ENCODE results near the gene HOXA2. TPM values are rescaled to one million over a fixed set of nuclear protein-coding genes. Genes with fewer than 3 reads are reported as not detected.

The HOXA2 gene
- total RNA-seq, 2 experiments from 2014 or later: 0.25 to 0.42 TPM

- H4K20me1 ChIP-seq (ENCODE audit: insufficient read depth, low read length): no peaks in the 10 kb centered on the region
- intact Hi-C loops (cut with micrococcal nuclease; ENCODE audit: unreplicated experiment): no loop called here
- no peaks in the 10 kb centered on the region for H3K9me3 ChIP-seq (ENCODE audit: low read length)
- no peak overlapping the region for H3K4me2 ChIP-seq (ENCODE audit: low read length)
- CTCF ChIA-PET (ENCODE audit: unreplicated experiment): no interaction called here
- POLR2A ChIA-PET: no interaction called here
- no peak for DNase-seq (ENCODE audit: low spot score)
- no peaks in the 10 kb centered on the region for H3K79me2 ChIP-seq (ENCODE audit: insufficient read depth, low read depth, low read length)
- no peaks in the 10 kb centered on the region for H3K4me1 ChIP-seq (ENCODE audit: insufficient read depth, low read length, poor library complexity, severe bottlenecking)
- TF ChIP-seq EZH2phosphoT487 (IDR thresholded peaks at IDR 0.05; ENCODE audit: borderline replicate concordance, low read depth, low read length) (no peak), CTCF (conservative IDR thresholded peaks at IDR 0.05; ENCODE audit: low read length) (no peak)
- no peak overlapping the region for H2AFZ ChIP-seq (ENCODE audit: low read length)
- no peaks in the 10 kb centered on the region for H3K36me3 ChIP-seq (ENCODE audit: insufficient read depth, low read length)
- H3K27ac ChIP-seq (ENCODE audit: low read depth, low read length, poor library complexity, severe bottlenecking): no peak overlapping the region
- no TSS peak for BruUV-seq (replicated peaks)
- H3K4me3 ChIP-seq (ENCODE audit: low read depth, low read length, poor library complexity, severe bottlenecking): no peak overlapping the region
- no peaks in the 10 kb centered on the region for H3K9me2 ChIP-seq (ENCODE audit: insufficient read depth, low read length)
Observed at GRCh38 chr7:27111042-27111750, 8.7 kb upstream of the HOXA2 start.

- intact Hi-C loops (cut with micrococcal nuclease; ENCODE audit: unreplicated experiment): no loop called here
- CTCF ChIA-PET (ENCODE audit: unreplicated experiment): no interaction called here
- H3K4me2 ChIP-seq (ENCODE audit: low read length): no peak overlapping the region
Observed at GRCh38 chr7:27110186-27111031, 7.9 kb upstream of the HOXA2 start.

More at GRCh38 chr7:27110186-27111031, 7.9 kb upstream of the HOXA2 start:
- H3K9me3 ChIP-seq (ENCODE audit: low read length): no peaks in the 10 kb centered on the region
- BruUV-seq (replicated peaks): no TSS peak
- H4K20me1 ChIP-seq (ENCODE audit: insufficient read depth, low read length): no peaks in the 10 kb centered on the region
- H3K4me1 ChIP-seq (ENCODE audit: insufficient read depth, low read length, poor library complexity, severe bottlenecking): no peaks in the 10 kb centered on the region
- no peaks in the 10 kb centered on the region for H3K9me2 ChIP-seq (ENCODE audit: insufficient read depth, low read length)
- H3K4me3 ChIP-seq (ENCODE audit: low read depth, low read length, poor library complexity, severe bottlenecking): no peak overlapping the region
- H3K36me3 ChIP-seq (ENCODE audit: insufficient read depth, low read length): no peaks in the 10 kb centered on the region
- no peaks in the 10 kb centered on the region for H3K79me2 ChIP-seq (ENCODE audit: insufficient read depth, low read depth, low read length)
- POLR2A ChIA-PET: no interaction called here
- no peak overlapping the region for H2AFZ ChIP-seq (ENCODE audit: low read length)
- TF ChIP-seq CTCF (conservative IDR thresholded peaks at IDR 0.05; ENCODE audit: low read length) (no peak), EZH2phosphoT487 (IDR thresholded peaks at IDR 0.05; ENCODE audit: borderline replicate concordance, low read depth, low read length) (no peak)
- H3K27ac ChIP-seq (ENCODE audit: low read depth, low read length, poor library complexity, severe bottlenecking): no peak overlapping the region
- DNase-seq (ENCODE audit: low spot score): no peak

Data from OCI-LY7 (cell line).